ENCODE measurements around the gene ANKS1A.
"Not testable (repeated sequence)": the region's sequence is repeated elsewhere in the genome, so short reads cannot be mapped to it uniquely, and the experiment has no call there.

The ANKS1A gene

GRCh38 chr6:34924831-34925625 is 36.0 kb downstream of the ANKS1A start:
- DNase-seq = no peak

- no peak for DNase-seq
Observed at GRCh38 chr6:34926655-34927054, 37.6 kb downstream of the ANKS1A start.

DNA sequence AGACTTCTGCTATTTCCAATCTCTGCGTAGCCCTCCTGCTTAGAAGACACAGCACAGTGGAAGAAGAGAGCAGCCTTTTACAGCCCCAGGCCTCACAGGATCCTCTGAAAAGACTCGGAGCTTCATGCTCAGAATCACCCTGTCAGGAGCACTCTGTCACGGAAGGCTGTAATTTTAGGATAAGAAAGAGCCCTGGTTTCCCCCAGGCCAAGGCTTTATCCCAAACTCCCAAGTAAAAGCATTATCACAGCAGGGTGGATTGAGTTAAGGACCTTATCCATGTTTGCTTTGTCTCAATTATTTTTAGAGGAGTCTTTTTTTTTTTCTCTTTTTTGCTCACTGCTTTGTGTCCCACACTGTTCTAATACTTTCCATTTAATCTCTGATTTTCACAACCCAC is 39.2 kb downstream of the ANKS1A start:
- DNase-seq = no peak

DNA sequence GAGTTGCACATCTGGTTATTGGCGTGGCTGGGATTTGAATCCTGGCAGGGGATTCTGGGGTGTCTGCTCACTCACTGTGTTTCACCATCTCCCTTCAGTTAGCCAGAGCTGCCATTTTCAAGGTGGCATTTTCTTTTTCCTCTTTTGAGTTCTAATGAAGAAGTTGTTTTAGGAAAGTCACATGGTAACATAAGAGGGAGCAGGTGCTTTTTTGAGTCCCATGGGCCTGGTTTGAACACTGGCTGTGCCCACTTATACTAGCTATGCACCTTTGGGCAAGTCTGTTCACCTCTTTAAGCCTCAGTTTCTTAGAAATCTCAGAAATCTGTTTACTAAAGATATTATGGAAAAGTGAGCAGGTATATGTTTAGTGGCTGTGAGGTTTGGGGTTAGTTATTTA is 39.6 kb downstream of the ANKS1A start:
- no peak for DNase-seq

DNA sequence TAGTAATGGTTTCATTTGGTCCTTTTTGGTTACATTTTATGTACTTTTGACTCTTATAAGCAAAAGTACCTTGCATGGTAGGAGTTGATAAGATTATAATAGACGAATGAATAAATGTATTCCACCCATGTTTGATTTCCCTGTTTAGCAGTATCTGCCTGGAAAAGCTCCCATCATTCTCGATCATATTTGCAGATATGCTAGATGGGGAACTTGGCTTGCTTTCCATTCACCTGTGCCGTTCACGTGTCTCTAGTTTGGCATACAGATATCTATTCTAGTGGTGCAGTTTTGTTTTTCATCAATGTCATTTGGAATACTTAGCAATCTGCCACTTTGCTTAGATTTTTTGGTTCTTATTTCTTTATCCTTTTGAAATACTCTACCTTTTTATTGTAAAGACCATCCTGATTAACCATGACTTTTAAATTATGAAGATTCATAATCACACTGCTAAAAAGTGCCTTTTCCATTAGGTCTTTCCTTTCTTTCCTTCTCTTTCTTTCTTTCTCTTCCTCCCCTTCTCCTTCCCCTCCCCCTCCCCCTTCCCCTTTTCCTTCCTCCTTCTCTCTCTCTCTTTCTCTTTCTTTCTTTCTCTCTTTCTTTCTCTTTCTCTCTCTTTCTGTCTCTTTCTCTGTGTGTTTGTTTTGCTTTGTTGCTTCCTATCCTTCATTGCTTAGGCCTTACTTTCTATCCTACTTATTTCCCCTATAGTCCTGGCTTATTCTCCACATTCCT is 40.4 kb downstream of the ANKS1A start:
- no peak for DNase-seq

DNA sequence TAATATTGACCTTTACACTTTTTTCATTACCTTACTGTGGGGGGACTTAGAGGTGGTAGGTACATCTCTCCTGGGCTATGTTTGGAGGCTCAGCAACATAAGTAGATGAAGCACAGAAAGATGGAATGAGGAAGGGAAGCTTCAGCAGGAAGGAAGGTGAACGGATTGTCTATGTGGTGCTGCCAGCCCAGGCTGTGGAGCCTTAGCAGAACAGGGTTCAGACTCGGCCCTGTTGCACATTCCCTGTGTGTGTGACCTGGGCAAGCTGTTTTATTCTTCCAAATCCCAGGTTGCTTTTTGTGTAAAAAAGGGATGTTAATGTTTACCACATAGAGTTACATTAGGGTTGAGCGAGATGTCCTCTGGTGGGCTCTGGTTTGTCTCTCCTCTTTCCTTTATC is 41.2 kb downstream of the ANKS1A start:
- no peak for DNase-seq

GRCh38 chr6:34932202-34932601 is 43.1 kb downstream of the ANKS1A start:
- DNase-seq = not testable (repeated sequence)

DNA sequence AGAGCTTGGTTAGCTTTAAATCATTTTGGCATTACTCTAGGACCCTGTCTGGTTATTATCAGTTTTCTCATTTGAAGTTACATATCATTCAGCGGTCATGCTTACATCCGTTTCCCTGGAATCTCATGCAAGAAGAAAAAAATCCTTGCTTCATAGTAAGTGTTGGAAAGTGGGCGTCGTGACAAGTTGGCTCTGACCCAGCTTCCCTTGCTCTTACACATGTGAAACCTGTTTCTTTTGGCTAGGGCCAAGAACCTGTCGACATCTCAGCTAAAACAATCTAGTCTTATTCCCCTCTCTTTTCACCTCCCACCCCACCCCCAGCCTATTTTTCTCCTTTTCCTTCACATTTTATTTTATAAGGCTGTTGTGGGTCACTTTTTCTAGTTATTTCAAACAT is 45.5 kb downstream of the ANKS1A start:
- DNase-seq = no peak

- DNase-seq = no peak
Observed at GRCh38 chr6:34938268-34938667, 49.2 kb downstream of the ANKS1A start.

DNA sequence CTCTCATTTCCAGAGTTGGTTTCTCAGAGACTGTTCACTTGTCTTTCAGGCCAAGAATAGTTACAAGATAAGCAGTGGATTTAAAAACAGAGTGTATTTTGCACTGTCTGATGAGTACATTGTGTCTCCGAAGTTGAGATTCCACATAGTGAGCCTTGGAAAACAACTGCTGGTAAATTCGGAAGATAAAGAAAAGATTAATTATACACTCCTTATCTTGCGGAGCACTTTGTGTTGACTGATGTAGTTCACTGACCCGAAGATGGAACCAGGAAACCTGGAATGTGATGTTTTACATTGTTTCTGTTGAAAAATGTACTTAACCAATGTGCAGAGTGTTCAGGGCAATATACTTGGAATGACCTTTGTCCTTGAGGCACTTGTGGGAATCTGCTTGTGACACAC is 51.0 kb downstream of the ANKS1A start:
- DNase-seq = no peak

DNA sequence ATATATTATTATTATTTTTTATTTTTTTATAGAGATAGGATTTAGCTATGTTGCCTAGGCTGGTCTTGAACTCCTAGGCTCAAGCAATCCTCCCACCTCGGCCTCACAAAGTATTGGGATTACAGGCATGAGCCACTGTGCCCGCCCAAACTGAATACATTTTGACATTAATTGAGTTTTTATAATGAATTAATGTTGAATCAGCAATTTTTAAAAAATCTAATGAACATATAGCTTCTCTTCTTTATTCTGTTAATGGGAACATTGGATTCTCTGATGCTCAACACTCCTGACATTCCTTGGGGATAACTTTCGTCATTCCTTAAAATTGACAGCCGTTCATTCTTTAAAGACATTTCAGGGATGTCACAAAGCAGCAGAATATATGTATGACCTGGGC is 52.4 kb downstream of the ANKS1A start:
- no peak for DNase-seq

DNA sequence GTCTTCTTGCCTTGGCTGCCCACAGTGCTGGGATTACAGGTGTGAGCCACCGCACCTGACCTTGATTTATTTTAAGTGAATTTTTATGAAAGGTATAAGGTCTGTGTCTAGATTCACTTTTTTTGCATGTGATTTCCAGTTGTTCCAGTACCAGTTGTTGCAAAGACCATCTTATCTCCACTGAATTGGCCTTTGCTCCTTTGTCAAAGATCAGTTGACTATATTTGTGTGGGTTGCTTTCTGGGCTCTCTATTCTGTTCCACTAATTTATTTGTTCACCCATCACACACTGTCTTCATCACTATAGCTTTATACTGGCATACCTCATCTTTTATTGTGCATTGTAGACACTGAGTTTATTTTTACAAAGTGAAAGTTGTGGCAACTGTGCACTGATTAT is 56.3 kb downstream of the ANKS1A start:
- no peak for DNase-seq

- DNase-seq = no peak
Observed at GRCh38 chr6:34947561-34947960, 58.5 kb downstream of the ANKS1A start.

DNA sequence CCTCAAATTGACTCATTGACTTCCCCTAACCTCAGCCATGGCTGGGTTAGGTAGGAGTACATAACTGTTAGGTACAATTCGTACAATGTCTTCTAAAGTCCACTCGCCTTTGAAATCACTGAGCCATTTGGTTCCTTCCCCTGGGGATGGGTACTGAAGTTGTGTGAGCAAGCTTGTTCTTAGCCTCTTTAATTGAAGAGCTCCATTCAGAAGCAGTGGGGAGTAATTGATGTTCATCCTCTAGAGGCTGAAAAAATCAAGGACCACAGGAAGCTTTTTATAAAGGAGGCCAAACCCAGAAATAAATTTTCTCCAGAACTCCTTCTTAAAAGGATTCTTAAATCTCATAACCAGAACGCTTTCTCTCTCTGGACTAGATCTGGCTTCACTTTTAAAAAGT is 60.6 kb downstream of the ANKS1A start:
- no peak for DNase-seq

- no peak for DNase-seq
Observed at GRCh38 chr6:34950849-34951248, 61.8 kb downstream of the ANKS1A start.

DNA sequence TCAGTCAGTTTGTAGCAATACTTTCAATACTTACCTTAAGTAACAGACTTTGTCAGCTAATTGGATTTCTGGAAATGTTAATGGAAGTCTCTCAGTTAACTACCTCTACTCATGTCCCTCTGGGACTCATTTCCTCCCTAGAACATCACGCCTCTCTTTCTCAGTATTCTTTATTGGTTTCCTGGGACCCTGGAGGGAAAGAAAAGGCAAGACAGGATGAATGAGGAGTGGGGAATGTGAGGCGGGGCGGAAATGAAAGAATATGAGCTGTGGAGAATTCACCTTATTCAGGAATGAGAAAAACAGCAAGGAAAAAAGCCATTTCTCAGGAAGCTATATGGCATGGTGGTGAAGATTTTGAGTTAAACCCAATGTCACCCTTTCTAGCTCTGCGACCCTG is 62.7 kb downstream of the ANKS1A start:
- DNase-seq = no peak

GRCh38 chr6:34953061-34954025 is 64.3 kb downstream of the ANKS1A start:
- DNase-seq = no peak

DNA sequence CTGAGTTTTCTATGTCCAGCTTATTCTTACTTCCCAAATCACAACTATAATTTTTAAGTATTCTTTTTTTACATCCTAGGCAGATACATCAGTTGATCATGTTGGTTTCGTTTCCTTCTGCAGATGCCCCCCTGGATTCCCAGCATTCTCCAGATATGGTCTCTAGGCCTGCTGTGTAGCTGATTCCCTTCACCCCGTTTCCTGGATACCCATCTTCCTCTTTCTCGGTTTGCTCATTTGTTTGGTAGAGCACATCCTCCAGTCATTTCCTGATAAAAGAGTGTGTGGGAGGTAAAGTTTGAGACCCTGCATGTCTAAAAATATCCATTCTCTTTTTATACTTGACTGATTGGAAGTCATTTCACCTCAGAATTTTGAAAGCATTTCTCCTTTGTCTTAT is 66.4 kb downstream of the ANKS1A start:
- DNase-seq = no peak

DNA sequence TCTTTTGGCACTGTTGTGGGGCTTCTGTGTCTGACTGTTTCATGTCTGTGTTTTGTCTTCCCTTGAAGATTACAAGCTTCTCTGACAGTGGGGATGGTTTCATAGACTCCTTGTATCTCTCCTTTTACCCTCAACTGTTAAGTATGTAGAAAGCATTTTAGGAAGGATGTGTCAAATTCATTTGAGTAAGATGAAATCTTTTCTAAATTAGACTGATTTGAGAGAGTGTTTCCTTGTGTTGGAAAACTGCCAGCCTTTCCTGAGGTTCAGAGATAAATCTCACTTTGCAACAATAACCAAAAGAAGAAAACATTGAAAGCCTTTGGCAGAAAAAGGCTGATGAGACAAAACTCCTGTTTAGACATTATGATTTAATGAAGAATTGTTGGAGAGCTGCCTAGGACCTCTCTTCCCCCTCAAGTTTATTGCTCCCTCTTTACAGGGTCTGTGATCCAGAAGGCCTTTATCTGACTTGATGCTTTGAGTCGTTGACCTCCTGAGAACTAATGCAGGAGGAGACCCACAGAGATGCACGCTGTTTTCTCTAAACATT is 68.3 kb downstream of the ANKS1A start:
- no peak for DNase-seq

GRCh38 chr6:34958734-34959133 is 69.7 kb downstream of the ANKS1A start:
- DNase-seq = no peak

DNA sequence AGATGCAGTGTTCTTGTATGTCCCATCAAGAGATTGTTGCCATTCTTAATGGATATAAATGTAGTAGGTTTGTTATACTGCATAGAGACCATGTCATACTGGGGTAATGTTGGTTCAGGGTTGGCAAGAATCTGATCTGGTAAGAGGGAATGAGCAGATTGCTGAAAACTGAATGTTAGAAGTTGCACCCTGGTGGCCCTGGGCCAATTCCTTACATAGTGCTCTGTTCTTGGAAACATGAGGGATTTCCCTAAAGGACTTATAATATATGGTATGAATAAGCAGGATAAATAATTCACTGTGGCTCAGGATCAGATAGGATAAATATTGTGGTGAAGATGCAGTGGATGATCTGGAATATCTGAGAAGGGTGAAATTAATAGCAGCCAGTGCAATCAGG is 70.2 kb downstream of the ANKS1A start:
- DNase-seq = no peak

GRCh38 chr6:34961082-34961481 is 72.0 kb downstream of the ANKS1A start:
- DNase-seq = no peak

- no peak for DNase-seq
Observed at GRCh38 chr6:34961574-34961973, 72.5 kb downstream of the ANKS1A start.

Data from stimulated activated CD8-positive, alpha-beta memory T cell treated with anti-CD3 and anti-CD28 coated beads, Interleukin-4, amount 100 ng/mL, for 48 hours (primary cell).